GM12878 (cell line): ENCODE results near the gene CLPTM1. TPM values are rescaled to one million over a fixed set of nuclear protein-coding genes. Genes with fewer than 3 reads are reported as not detected.

ENCODE experiments used
- ATAC-seq: fragments of 200-7000 bp; cut with Tn5 transposase; 3 replicates; pipeline ENCODE4 v1.9.1; 2020; ENCODE audit warnings: mild to moderate bottlenecking, moderate library complexity
- BruUV-seq: library from RNA; stranded (reverse); fragments of 400-500 nt; replicated peaks from 2 replicates; lab custom pipeline; 2021; lab: Mats Ljungman, UMichigan
- CTCF ChIA-PET: fragments of 300-600 bp; sonication (Branson Sonifier 250); formaldehyde crosslinking; extraction: SDS; loops from one replicate; lab custom pipeline; 2021; ENCODE audit warnings: inconsistent platforms; lab: Yijun Ruan, JAX
- POLR2A ChIA-PET: fragments of 350-600 bp; formaldehyde crosslinking; extraction: SDS; loops from one replicate; lab custom pipeline; 2021; ENCODE audit warnings: inconsistent platforms; lab: Charles Lee
- RAD21 ChIA-PET: fragments of 300-600 bp; sonication (Branson Sonifier 250); formaldehyde crosslinking; loops from one replicate; lab custom pipeline; 2023; ENCODE audit warnings: antibody characterized with exemption; ENCODE audit not compliant: unreplicated experiment; lab: Charles Lee
- SMC1A ChIA-PET: fragments of 300-600 bp; sonication (Branson Sonifier 250); formaldehyde crosslinking; loops from one replicate; lab custom pipeline; 2023; ENCODE audit not compliant: unreplicated experiment, uncharacterized antibody; lab: Charles Lee
- DNase-seq: peaks from one replicate; pipeline ENCODE4 v3.0.0-alpha.2; 2011; ENCODE audit warnings: low read depth, low spot score
- FAIRE-seq: peaks from 3 replicates; lab custom pipeline; 2011; peaks lifted over from hg19 to GRCh38; lab: Jason Lieb, UNC
- H2AFZ ChIP-seq: 2 replicates; pipeline ENCODE4 v1.6.0; 2011; ENCODE audit warnings: low read depth, low read length, control low read depth; ENCODE audit not compliant: control insufficient read depth
- H3K27ac ChIP-seq: 2 replicates; pipeline ENCODE4 v1.5.1; 2011; ENCODE audit warnings: control low read depth; ENCODE audit not compliant: control insufficient read depth, insufficient read depth
- H3K27me3 ChIP-seq, 2 experiments: replicated peaks in 1 of 2; 2 replicates each; pipeline versions ENCODE4 v1.6.0 to v1.6.1; 2011; ENCODE audit warnings: low read length in 1 of 2; ENCODE audit not compliant: control insufficient read depth in 2 of 2, insufficient read depth in 2 of 2
- H3K36me3 ChIP-seq, 2 experiments: 2 replicates each; pipeline ENCODE4 v1.5.1; 2011; ENCODE audit warnings: low read length in 1 of 2; ENCODE audit not compliant: control insufficient read depth in 2 of 2, insufficient read depth in 2 of 2
- H3K4me1 ChIP-seq: 2 replicates; pipeline ENCODE4 v1.6.1; 2011; ENCODE audit warnings: mild to moderate bottlenecking, low read length, moderate library complexity, mixed read lengths; ENCODE audit not compliant: control insufficient read depth, insufficient read depth
- H3K4me2 ChIP-seq: 2 replicates; pipeline ENCODE4 v1.6.0; 2011; ENCODE audit warnings: control low read depth; ENCODE audit not compliant: control insufficient read depth, insufficient read depth
- H3K4me3 ChIP-seq: fragments of 200-600 bp; sonication (generic); 2 replicates; pipeline ENCODE4 v1.5.1; 2016
- H3K79me2 ChIP-seq: 2 replicates; pipeline ENCODE4 v1.6.0; 2011; ENCODE audit warnings: low read length; ENCODE audit not compliant: control insufficient read depth, insufficient read depth
- H3K9ac ChIP-seq: 2 replicates; pipeline ENCODE4 v1.8.0; 2011; ENCODE audit warnings: low read length, control low read depth, mixed read lengths; ENCODE audit not compliant: control insufficient read depth, insufficient read depth
- H3K9me3 ChIP-seq: replicated peaks from 3 replicates; pipeline ENCODE4 v1.5.1; 2011; ENCODE audit warnings: mild to moderate bottlenecking, low read length; ENCODE audit not compliant: control insufficient read depth, insufficient read depth
- H4K20me1 ChIP-seq: 2 replicates; pipeline ENCODE4 v1.6.0; 2011; ENCODE audit not compliant: control insufficient read depth, insufficient read depth
- CTCF ChIP-seq, 3 experiments: IDR thresholded peaks in 2 of 3; conservative IDR thresholded peaks in 1 of 3; 2 replicates each; pipeline ENCODE4 v1.5.1; 2011; ENCODE audit warnings: low read depth in 3 of 3, low read length in 3 of 3, mild to moderate bottlenecking in 3 of 3, control low read depth in 2 of 3, moderate library complexity in 2 of 3, inconsistent platforms in 1 of 3, mixed read lengths in 1 of 3; ENCODE audit not compliant: control insufficient read depth in 2 of 3, insufficient read depth in 1 of 3; ENCODE audit errors: extremely low read depth in 1 of 3
- EP300 ChIP-seq, 2 experiments: fragments of 150-350 bp in 1 of 2; IDR thresholded peaks; 2 replicates each; pipeline ENCODE4 v1.6.1; 2011 to 2012; ENCODE audit warnings: low read depth in 2 of 2, low read length in 2 of 2, borderline replicate concordance in 1 of 2, improper control_type of control experiment in 1 of 2, inconsistent platforms in 1 of 2; ENCODE audit not compliant: control insufficient read depth in 1 of 2
- KLF5 ChIP-seq: fragments of 450-650 bp; IDR thresholded peaks from 2 replicates; pipeline ENCODE4 v1.6.1; 2014; ENCODE audit warnings: mild to moderate bottlenecking; ENCODE audit not compliant: partially characterized antibody
- MLLT1 ChIP-seq: fragments of 450-650 bp; IDR thresholded peaks from 2 replicates; pipeline ENCODE4 v1.6.1; 2016; ENCODE audit warnings: mild to moderate bottlenecking
- RELA ChIP-seq: fragments of 450-650 bp; IDR thresholded peaks from 2 replicates; pipeline ENCODE4 v1.8.0; 2014; ENCODE audit warnings: borderline replicate concordance; ENCODE audit not compliant: partially characterized antibody
- USF2 ChIP-seq: IDR thresholded peaks from 2 replicates; pipeline ENCODE4 v1.6.1; 2011; ENCODE audit warnings: low read depth, low read length, improper control_type of control experiment, borderline replicate concordance
- ZBTB4 ChIP-seq: fragments of 450-650 bp; formaldehyde crosslinking; IDR thresholded peaks from 2 replicates; pipeline ENCODE4 v1.4.0; 2022; ENCODE audit warnings: mild to moderate bottlenecking, moderate library complexity
- ZBTB40 ChIP-seq: fragments of 450-650 bp; IDR thresholded peaks from 2 replicates; pipeline ENCODE4 v1.6.1; 2016; ENCODE audit warnings: mild to moderate bottlenecking, moderate library complexity, borderline replicate concordance
- WGBS: methylation state at CpG from one replicate; pipeline ENCODE4 v1.1.6; 2016; ENCODE audit warnings: low lambda C conversion rate; ENCODE audit not compliant: insufficient replicate concordance, insufficient coverage; ENCODE audit errors: missing lambda C conversion rate; 5-methylcytosine and 5-hydroxymethylcytosine counted together
- in situ Hi-C: fragments of 300-500 bp; cut with MboI; formaldehyde crosslinking; loops from 9 replicates; pipeline ENCODE4 v1.14.3; 2018; ENCODE audit warnings: mixed read lengths
- intact Hi-C: fragments of 100-400 bp; cut with micrococcal nuclease; formaldehyde crosslinking; loops from one replicate; pipeline ENCODE4 v1.14.2; 2022; ENCODE audit not compliant: unreplicated experiment
- polyA plus RNA-seq, 11 experiments: library from polyadenylated mRNA; depleted of rRNA in 4 of 11; unstranded in 6 of 11; stranded (reverse) in 5 of 11; fragments of >200 nt; fragmentation: Nextera tagmentation in 4 of 11; fragmentation: Illumina TruSeq in 1 of 11; extraction: Ambion mirVana in 4 of 11; extraction: Trizol in 1 of 11; gene quantifications; 1 replicate in 1 of 11; 2 replicates in 10 of 11; pipeline versions ENCODE4 v1.2.1 to v1.2.3, GENCODE V29; 2011 to 2016; ENCODE audit warnings: inconsistent platforms in 2 of 11, missing spikeins in 2 of 11, low read depth in 1 of 11
- total RNA-seq, 4 experiments: library from RNA; depleted of rRNA in 3 of 4; stranded (reverse); fragments of >200 nt in 3 of 4; fragmentation: Illumina TruSeq in 1 of 4; extraction: Trizol in 1 of 4; gene quantifications; 2 replicates each; pipeline versions ENCODE4 v1.2.1 to v1.2.3, GENCODE V29; 2013 to 2021

The CLPTM1 gene
- total and polyA plus RNA-seq, 10 of the 15 experiments (the other 5 are each of a cell fraction or from before 2014, with no cell fraction given) = 0.42 to 72.6 (median 35.2) TPM

GRCh38 chr19:44973982-44974735, 19.0 kb downstream of the CLPTM1 start:
- FAIRE-seq (no peak), DNase-seq (no peak), ATAC-seq (no peak)
- Histone ChIP-seq H4K20me1 (no peaks in the 10 kb centered on the region), H3K4me3 (no peak overlapping the region), H3K4me1 (no peaks in the 10 kb centered on the region), H3K9ac (no peak overlapping the region), H2AFZ (no peak overlapping the region), H3K79me2 (no peaks in the 10 kb centered on the region; the same call in 1 of the 2 replicates), H3K27me3 (no peaks in the 10 kb centered on the region), H3K36me3 (peaks cover 28 to 29% of the 10 kb centered on the region in 2 experiments), H3K27ac (no peak overlapping the region), H3K9me3 (no peaks in the 10 kb centered on the region), H3K4me2 (no peak overlapping the region)
- 97% methylated on average over 21 of the region's 21 CpGs for WGBS
- ChIA-PET SMC1A (no interaction called here), CTCF (interaction anchor here (0.6 kb wide), 1 partner anchor 209 kb away, joined by 3 read pairs; no protein-coding TSS in a partner anchor), RAD21 (interaction anchor here (1.1 kb wide), 1 partner anchor 86 kb away, joined by 3 read pairs; no protein-coding TSS in a partner anchor), POLR2A (interaction anchor here (0.6 kb wide), 2 partner anchors 21 to 405 kb away, joined by 3 to 4 read pairs; no protein-coding TSS in a partner anchor)
- intact Hi-C loops = no loop called here
- in situ Hi-C loops = no loop called here
- BruUV-seq = no TSS peak
- TF ChIP-seq USF2 = no peak
- no peak for TF ChIP-seq CTCF (IDR thresholded peaks at IDR 0.05 in 2 of 3, conservative IDR thresholded peaks at IDR 0.05 in 1 of 3; ENCODE audit: control insufficient read depth in 2 of 3, extremely low read depth in 1 of 3, insufficient read depth in 1 of 3, low read depth in 3 of 3, low read length in 3 of 3)
- TF ChIP-seq ZBTB4 (CRISPR knock-in tag) = no peak
- TF ChIP-seq EP300 (IDR thresholded peaks at IDR 0.05; ENCODE audit: borderline replicate concordance in 1 of 2, control insufficient read depth in 1 of 2, low read depth in 2 of 2, low read length in 2 of 2) = no peak
- TF ChIP-seq MLLT1 = no peak
- no peak for TF ChIP-seq RELA
- no peak for TF ChIP-seq ZBTB40
- no peak for TF ChIP-seq KLF5
